Eye (tissue), 1 donor: Measurements from ENCODE around the gene OPCML.

Experiments used
- DNase-seq: peaks from one replicate; pipeline ENCODE4 v3.0.0-alpha.2; 2015

The OPCML gene

DNA sequence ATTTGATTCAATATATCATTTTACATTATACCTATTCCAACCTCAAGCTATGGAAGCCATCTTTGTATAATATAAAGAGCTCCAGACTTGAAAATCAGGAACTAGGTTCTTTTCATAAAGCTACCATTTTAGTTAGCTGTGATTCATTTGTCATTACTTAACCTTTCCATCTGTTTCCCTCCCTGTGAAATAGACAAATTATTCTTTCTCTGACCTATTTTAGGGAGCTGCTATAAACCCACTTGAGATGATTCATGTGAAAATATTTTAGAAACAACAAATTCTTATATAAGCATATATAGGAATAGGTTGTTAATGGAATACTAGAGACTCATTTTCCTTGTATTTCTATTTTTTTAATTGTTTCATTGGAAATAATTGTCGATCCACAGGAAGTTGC, 1012.1 kb downstream of the OPCML start:
- no peak for DNase-seq

DNA sequence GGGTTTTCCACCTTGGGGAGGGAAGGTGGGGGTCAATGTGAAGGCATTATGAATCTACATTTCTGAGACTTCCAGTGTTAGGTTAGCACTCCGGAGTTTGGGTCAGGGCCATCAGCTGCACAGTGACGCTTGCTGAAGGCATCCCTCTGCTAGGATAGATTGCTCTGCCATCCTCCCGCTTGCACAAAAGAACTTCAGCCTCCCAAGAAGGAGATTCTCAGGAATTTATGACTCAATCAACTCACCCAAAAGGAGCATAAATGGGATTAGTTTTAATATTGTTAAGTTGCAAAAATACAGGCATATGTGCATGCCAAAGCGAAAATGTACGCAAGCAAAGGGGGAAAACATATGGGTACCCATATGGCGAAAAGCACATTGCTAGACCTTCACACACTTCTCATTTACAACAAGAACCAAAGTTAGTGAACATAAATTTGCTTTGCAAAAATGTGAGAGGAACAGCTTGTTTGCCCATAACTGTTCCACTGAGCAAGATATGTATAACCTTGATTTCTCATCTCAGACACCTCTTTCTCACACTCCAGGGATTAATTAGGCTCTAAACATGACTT, 1013.0 kb downstream of the OPCML start:
- DNase-seq = no peak

- no peak for DNase-seq
These were observed 1027.7 kb downstream of the OPCML start for GRCh38 chr11:132504501-132505041.

DNA sequence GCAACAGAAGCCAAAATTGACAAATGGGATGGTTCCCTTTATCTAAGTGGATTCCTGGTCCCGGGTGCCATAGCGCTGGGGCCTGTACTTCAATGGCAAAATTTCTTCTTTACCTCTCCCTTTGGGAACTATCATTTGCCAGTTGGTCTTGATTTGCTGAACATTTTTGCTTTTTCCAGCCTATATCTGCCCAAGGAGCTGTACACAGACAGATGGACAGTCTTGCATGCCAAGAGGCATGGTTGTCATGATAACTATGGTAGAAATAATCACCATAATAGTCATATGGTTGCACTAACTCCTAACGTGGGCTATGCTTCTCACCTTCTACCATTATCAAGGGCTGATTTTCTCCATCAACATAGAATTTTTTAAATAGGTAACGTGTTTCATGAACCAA, 1030.9 kb downstream of the OPCML start:
- no peak for DNase-seq

DNA sequence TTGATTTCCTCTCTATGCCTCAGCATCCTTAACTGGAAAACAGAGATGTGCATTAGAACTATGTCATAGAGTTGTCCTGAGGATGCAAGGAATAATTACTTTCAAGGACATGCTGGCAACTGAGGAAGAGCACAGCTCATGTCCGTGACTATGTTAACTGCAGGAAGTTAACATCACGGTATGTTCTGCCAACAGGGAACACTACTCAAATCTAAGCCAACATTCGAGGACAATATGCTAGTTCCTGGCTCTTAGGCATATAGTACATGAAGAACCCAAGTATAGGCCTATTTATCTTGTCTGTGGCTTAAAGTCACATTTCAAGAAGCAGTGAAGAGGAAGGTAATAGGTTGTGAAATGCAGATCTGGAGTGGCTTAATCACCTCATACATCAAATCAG, 1032.6 kb downstream of the OPCML start:
- no peak for DNase-seq

GRCh38 chr11:132496341-132496740, 1036.0 kb downstream of the OPCML start:
- no peak for DNase-seq

- peak; percentile 24 for DNase-seq
These were observed 1038.5 kb downstream of the OPCML start for GRCh38 chr11:132493801-132494200.

- DNase-seq = no peak
These were observed 1041.3 kb downstream of the OPCML start for GRCh38 chr11:132490978-132491377.

GRCh38 chr11:132486060-132486459, 1046.2 kb downstream of the OPCML start:
- no peak for DNase-seq

DNA sequence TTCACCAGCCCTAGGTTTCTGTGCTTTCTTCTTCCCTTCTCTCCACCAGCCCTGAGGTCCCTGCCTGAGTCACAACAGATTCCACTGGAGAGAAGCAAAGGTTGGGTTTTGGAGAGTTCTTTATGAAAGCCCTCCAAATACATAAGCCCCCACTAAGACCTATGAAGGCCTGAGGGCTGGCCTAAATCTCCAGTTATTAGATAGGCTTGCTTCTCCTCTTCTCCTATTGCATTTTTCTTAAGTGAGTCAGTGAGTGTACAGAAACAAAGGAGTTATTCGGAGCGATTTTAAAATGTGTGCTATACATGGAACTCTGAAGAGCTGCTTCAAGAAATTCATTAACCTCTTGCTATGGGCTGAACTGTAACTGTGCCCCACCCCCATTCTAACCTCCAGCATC, 1057.3 kb downstream of the OPCML start:
- DNase-seq = no peak

GRCh38 chr11:132472411-132473172, 1059.7 kb downstream of the OPCML start:
- DNase-seq = peak; percentile 55

- no peak for DNase-seq
These were observed 1060.8 kb downstream of the OPCML start for GRCh38 chr11:132471466-132471865.

GRCh38 chr11:132466983-132467382, 1065.3 kb downstream of the OPCML start:
- DNase-seq = no peak

- DNase-seq = no peak
These were observed 1067.4 kb downstream of the OPCML start for GRCh38 chr11:132464939-132465338.

DNA sequence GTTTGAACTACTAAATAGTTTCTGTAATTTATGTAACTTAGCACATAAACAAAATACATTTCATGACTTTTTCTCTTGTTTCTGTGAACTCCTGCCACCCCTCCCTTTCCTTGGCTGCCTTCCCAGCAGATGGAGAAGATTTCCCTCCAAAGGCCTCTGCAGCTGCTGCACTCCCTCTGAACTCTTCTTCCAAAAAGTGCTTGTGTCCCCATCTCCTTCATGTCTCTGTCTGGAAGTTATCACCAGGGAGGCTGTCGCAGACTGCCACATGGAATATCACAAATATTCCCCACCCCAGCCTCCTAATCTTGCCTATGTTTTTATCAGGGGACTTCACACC, 1068.3 kb downstream of the OPCML start:
- DNase-seq = peak; percentile 84

DNA sequence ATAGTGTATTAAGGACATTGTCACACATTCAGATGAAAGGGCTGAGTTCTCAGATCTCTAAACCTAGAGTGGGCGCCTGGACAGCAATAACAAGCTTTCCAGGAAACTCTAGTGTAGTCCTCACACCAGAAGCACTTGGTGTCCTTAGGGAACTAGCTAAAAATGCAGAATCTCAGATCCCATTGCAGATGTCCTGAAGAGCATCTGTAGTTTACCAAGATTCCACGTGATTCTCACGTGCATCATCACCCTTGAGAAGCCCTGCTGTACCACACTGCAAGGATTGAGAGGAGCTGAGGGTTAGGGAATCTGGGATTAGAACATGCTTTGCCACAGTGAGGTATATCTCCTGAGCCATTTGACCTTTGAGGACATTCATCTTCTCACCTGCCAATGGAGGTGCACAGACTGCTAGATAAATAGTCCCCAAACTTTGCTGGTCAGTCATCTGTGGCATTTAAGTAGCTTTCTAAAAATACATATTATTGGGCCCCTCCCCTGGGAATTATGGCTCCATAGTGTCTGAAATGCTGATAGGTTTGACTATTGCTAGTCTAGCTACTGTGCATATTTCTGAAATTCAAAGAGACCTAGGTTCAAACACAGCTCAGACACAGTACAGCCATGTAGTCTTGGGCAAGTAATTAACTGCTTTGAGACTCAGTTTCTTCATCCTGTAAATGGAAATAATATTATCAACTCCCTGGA, 1068.9 kb downstream of the OPCML start:
- DNase-seq = no peak

DNA sequence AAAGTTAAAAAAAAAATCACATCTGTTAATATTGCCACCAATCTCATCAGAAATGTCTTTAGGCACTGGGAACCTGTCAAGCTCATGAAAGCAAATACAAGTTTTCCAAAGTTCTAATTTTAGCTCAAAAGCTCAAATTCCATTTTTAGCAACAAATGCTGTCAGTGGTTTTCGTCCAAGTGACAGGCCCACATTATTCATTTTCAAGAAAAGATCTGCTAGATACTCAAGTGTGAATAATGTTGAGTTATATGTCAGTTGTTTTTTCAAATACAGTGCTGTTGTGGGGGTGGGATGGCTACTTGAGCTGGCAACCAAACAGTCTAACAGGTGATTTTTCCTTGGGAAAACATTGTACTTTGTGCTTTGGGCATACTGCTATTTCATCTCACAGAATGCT, 1072.6 kb downstream of the OPCML start:
- no peak for DNase-seq

DNA sequence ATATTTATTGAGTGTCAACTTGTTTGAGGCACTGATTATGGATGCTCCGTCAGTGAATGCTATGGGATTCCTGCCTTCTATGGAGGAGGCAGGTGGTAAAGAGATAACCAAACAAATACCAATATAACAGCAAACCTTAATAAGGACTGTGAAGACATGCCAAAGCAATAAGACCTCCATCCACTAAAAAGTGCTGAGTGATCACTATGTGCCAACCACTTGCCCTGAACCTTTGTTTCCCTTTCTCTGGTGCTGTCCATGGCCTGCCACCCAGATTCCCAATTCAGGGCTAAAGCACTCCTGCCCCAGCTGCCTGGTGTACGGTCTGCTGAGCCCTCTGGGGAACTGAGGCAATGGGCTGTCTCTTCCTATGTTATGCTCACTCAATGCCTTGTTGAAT, 1074.9 kb downstream of the OPCML start:
- DNase-seq = no peak

DNA sequence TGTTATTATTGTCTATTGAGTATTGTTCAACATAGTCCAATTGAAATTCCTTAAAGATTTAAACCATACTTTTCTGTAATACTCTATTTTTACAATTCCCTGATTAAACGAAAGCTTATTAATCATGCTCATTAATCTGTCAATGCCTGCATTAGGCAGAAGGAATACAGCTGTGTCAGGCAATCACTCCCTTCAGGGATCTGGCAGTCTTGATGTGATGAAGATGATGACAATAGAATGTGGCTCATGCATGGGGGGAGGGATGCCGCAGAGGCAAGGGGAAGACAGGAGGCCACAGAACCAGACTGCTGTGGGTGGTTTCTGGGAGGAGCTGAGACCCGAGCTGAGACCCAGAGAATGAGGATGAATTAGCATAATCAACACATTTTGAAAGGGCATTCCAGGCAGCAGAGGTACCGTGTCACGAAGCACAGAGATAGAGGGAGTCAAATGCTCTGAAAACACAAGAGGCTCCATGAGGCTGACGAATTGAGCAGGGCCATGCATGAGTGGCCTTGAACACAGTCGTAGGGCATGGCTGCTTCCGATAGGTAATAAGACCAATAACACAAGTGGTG, 1075.5 kb downstream of the OPCML start:
- DNase-seq = peak; percentile 71

GRCh38 chr11:132455044-132455443, 1077.3 kb downstream of the OPCML start:
- DNase-seq = peak; percentile 45

DNA sequence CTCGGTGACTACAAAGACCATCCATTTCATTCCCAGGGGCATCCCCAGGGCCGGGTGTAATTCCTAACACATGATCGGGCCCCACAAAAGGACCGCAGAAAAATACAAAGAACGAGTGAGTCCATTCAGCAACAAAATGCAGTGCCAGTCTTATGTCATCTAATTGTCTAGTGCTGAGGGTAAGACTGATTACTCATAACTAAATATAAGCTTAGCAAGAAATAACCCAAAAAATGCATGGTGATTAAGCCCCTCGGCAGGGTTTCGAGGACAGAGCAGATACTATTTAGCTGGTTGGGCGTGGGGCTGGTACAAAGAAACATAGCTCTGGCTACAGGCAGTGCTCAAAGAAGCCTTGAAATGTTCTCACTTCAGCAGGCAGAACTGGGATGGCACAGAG, 1078.9 kb downstream of the OPCML start:
- peak; percentile 57 for DNase-seq

DNA sequence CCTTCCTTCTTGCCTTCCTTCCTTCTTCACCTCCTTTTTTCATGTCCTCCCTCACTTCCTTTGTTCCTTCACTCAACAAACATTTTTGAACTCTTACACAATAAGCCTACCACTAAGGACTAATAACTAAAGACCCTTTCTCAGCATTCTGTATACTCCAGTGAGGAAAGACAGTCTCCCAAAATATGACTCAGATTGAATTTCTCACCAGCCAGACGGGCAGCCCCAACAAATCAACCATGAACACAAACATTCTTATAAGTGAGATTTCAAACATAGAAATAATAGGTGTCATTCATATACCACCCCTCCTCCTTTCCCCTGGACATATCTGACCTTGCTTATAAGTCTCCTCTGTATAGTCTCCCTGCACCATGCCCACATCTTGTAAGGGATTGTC, 1079.7 kb downstream of the OPCML start:
- no peak for DNase-seq

GRCh38 chr11:132451942-132452601, 1080.2 kb downstream of the OPCML start:
- DNase-seq = no peak
